Measurements from ENCODE around the gene PPIL3. TPM values are rescaled to one million over a fixed set of nuclear protein-coding genes. Genes with fewer than 3 reads are reported as not detected.

Gene PPIL3
- total and polyA plus RNA-seq, 9 of the 15 experiments (the other 6 are each of a cell fraction or from before 2014, with no cell fraction given) = 22.4 to 66.2 (median 49.0) TPM

DNA sequence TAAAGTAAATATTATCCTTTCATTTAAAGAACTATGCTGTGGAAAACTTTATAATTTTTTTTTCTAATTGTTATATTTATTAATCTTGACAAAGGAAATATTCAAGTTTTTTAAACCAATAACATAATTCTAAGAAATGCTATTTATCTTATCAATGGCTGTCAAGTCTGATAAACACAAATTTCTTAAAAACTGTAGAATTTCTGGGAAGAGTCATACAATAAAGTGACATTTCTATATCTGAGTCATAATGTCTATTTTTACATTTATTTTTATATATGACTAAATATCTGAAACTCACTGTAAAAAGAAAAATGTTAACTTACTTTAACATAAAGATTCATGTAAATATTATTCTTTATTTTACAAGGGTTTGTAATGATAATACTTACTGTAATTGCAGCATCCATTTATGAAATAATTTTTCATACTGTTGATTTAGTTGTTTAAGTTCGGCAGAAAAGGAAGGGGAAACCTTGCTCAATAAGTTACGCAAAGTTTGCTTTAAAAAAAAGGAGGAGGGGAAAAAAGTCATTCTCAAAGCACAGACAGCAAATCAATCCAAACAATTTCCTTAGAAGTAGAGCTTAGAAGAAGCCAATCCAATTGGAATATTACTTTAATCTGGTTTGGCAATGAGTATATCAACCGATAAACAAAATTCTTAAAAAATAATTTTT, 42.2 kb upstream of the PPIL3 start:
- Histone ChIP-seq H3K9ac (ENCODE audit: insufficient read depth in 1 of 2, low read depth in 2 of 2, low read length in 2 of 2) (no peak overlapping the region), H3K36me3 (ENCODE audit: control insufficient read depth, insufficient read depth, low read length) (peaks cover 63% of the 10 kb centered on the region), H2AFZ (ENCODE audit: low read depth, low read length) (no peak overlapping the region), H3K79me2 (ENCODE audit: control insufficient read depth, insufficient read depth, low read length) (no peaks in the 10 kb centered on the region), H3K27me3 (ENCODE audit: control insufficient read depth in 2 of 2, insufficient read depth in 2 of 2, low read length in 2 of 2) (no peaks in the 10 kb centered on the region), H3K4me2 (ENCODE audit: insufficient read depth, low read length) (no peak overlapping the region), H3K4me3 (no peak overlapping the region), H4K20me1 (replicated peaks; ENCODE audit: control insufficient read depth, insufficient read depth, low read length) (no peaks in the 10 kb centered on the region), H3K9me1 (ENCODE audit: control insufficient read depth, insufficient read depth, low read length) (no peaks in the 10 kb centered on the region), H3K27ac (ENCODE audit: extremely low read depth, low read depth, low read length) (no peak overlapping the region), H3K9me3 (replicated peaks; ENCODE audit: control insufficient read depth, insufficient read depth, low read depth, low read length) (no peaks in the 10 kb centered on the region), H3K4me1 (replicated peaks in 1 of 2; ENCODE audit: control insufficient read depth in 2 of 2, insufficient read depth in 2 of 2, low read length in 2 of 2) (no peaks in the 10 kb centered on the region)
- in situ Hi-C loops (cut with MboI) = no loop called here
- 90% methylated on average over 3 of the region's 3 CpGs for WGBS (ENCODE audit: insufficient coverage, low coverage, missing lambda C conversion rate)
- ChIA-PET POLR2A (interaction anchor here (0.5 to 0.8 kb wide), 2 partner anchors 26 to 32 kb away, joined by 3 to 4 read pairs; partner anchors contain the start of gene ORC2), CTCF (ENCODE audit: low intra/inter-chr PET ratio) (no interaction called here)
- TF ChIP-seq TAF9B (IDR thresholded peaks at IDR 0.05; ENCODE audit: partially characterized antibody) (no peak), ZBTB8A (IDR thresholded peaks at IDR 0.05; ENCODE audit: partially characterized antibody) (no peak), ZNF324 (CRISPR knock-in tag; IDR thresholded peaks at IDR 0.05) (no peak), MTF1 (CRISPR knock-in tag; IDR thresholded peaks at IDR 0.05; ENCODE audit: borderline replicate concordance) (no peak), ELF4 (CRISPR knock-in tag; IDR thresholded peaks at IDR 0.05) (no peak)
- TF ChIP-seq, protein P1, sequence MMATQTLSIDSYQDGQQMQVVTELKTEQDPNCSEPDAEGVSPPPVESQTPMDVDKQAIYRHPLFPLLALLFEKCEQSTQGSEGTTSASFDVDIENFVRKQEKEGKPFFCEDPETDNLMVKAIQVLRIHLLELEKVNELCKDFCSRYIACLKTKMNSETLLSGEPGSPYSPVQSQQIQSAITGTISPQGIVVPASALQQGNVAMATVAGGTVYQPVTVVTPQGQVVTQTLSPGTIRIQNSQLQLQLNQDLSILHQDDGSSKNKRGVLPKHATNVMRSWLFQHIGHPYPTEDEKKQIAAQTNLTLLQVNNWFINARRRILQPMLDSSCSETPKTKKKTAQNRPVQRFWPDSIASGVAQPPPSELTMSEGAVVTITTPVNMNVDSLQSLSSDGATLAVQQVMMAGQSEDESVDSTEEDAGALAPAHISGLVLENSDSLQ (IDR thresholded peaks at IDR 0.05) = no peak
- FAIRE-seq = no peak
- intact Hi-C loops (cut with micrococcal nuclease) = no loop called here
- no peak for ATAC-seq
- no TSS peak for BruUV-seq (replicated peaks)
- DNase-seq (ENCODE audit: extremely low read depth in 1 of 4, low spot score in 3 of 4) = no peak
